HG02981 (cell line): Measurements from ENCODE around the gene CATSPER3.

Source experiments
- ATAC-seq: cut with Tn5 transposase; IDR thresholded peaks from one replicate; pipeline ENCODE4 v1.9.1; 2021; ENCODE audit warnings: mild to moderate bottlenecking, moderate library complexity; ENCODE audit not compliant: unreplicated experiment

The CATSPER3 gene

GRCh38 chr5:135040333-135041144 is 72.8 kb downstream of the CATSPER3 start:
- no peak for ATAC-seq

- ATAC-seq: no peak
These were observed 73.5 kb downstream of the CATSPER3 start for GRCh38 chr5:135041145-135041587.

- ATAC-seq: no peak
These were observed 74.0 kb downstream of the CATSPER3 start for GRCh38 chr5:135041726-135042125.

GRCh38 chr5:135042595-135042994 is 74.9 kb downstream of the CATSPER3 start:
- no peak for ATAC-seq

- no peak for ATAC-seq
These were observed 77.8 kb downstream of the CATSPER3 start for GRCh38 chr5:135045488-135045887.

GRCh38 chr5:135046661-135047346 is 79.1 kb downstream of the CATSPER3 start:
- no peak for ATAC-seq

- ATAC-seq: no peak
These were observed 79.6 kb downstream of the CATSPER3 start for GRCh38 chr5:135047347-135047695.

- no peak for ATAC-seq
These were observed 80.6 kb downstream of the CATSPER3 start for GRCh38 chr5:135048286-135048685.

GRCh38 chr5:135048930-135049329 is 81.2 kb downstream of the CATSPER3 start:
- no peak for ATAC-seq

- ATAC-seq: no peak
These were observed 82.6 kb downstream of the CATSPER3 start for GRCh38 chr5:135050244-135050767.

GRCh38 chr5:135051399-135051798 is 83.7 kb downstream of the CATSPER3 start:
- ATAC-seq: no peak

- ATAC-seq: no peak
These were observed 84.2 kb downstream of the CATSPER3 start for GRCh38 chr5:135051872-135052271.

GRCh38 chr5:135052511-135053145 is 84.9 kb downstream of the CATSPER3 start:
- ATAC-seq: no peak

GRCh38 chr5:135053278-135053677 is 85.6 kb downstream of the CATSPER3 start:
- peak; percentile 98 for ATAC-seq

- ATAC-seq: no peak
These were observed 86.3 kb downstream of the CATSPER3 start for GRCh38 chr5:135053989-135054388.

GRCh38 chr5:135054546-135054945 is 86.8 kb downstream of the CATSPER3 start:
- ATAC-seq: no peak

- no peak for ATAC-seq
These were observed 87.7 kb downstream of the CATSPER3 start for GRCh38 chr5:135055396-135055795.

GRCh38 chr5:135056316-135057030 is 88.8 kb downstream of the CATSPER3 start:
- ATAC-seq: no peak

GRCh38 chr5:135057233-135057632 is 89.5 kb downstream of the CATSPER3 start:
- no peak for ATAC-seq

GRCh38 chr5:135058331-135058732 is 90.6 kb downstream of the CATSPER3 start:
- ATAC-seq: no peak
